Eye (tissue), 1 donor: ENCODE data around the gene COL13A1.

Experiments
- DNase-seq: peaks from one replicate; pipeline ENCODE4 v3.0.0-alpha.2; 2015

COL13A1 gene

DNA sequence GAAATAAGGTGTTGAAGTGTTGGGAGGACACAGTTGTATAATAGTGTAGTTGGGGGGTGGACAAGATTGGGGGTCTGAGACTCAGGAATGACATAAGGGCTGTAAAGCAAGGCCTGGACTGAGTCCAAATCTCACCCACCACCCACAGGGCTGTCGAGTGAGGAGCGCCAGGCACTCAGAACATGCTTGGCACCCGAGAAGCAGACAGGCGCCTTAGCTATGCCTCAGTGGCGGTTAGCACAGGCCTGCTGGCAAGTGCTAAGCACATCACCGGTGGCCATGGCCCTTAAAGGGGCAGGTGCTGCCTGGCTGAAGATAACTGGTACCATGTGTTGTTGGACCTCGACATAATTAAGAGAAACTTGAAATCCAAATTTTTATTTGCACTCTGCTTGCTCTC lies 90.7 kb downstream of the COL13A1 start:
- DNase-seq, result no peak

DNA sequence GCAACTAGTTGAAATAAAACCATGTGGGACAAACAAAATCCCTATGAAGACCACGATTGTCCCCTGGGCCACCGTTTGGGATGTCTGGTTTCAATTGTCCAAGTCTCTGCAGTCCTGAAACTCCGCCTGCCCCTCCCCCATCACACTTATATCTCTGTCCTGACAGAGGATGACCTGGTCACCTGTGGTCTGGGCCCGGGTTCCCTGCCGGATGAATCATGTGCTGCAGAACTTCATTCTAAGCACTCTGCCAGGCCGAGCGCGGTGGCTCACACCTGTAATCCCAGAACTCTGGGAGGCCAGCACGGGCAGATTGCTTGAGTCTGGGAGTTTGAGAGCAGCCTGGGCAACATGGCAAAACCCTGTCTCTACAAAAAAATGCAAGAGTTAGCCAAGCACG lies 91.1 kb downstream of the COL13A1 start:
- no peak for DNase-seq

DNA sequence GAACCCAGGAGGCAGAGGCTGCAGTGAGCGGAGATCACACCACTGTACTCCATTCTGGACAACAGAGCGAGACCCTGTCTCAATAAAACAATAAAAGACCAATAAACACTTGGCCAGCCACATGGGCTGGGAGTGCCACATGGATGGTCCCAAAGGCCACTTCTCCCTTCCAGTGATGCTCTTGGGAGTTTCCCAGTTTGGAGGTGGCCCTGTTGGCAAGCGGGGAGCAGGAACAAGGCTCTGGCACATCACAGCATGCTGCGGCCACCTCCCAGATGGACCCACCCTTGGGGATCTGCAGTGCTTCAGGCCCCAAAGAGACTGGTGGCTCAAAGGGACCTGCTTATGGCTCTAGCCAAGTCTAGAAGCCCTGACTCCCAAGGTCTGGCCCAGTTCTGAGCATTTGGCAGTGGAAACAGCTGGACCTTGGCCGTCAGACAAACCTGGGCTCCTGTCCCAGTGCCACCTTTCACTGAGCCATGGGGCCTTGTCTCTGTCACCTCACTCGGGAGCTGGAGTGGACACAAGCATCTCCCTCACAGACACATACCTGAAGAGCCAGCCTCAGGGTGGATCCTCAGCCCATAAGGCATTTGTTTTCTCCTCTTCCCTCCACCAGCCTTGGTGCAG lies 91.7 kb downstream of the COL13A1 start:
- no peak for DNase-seq

DNA sequence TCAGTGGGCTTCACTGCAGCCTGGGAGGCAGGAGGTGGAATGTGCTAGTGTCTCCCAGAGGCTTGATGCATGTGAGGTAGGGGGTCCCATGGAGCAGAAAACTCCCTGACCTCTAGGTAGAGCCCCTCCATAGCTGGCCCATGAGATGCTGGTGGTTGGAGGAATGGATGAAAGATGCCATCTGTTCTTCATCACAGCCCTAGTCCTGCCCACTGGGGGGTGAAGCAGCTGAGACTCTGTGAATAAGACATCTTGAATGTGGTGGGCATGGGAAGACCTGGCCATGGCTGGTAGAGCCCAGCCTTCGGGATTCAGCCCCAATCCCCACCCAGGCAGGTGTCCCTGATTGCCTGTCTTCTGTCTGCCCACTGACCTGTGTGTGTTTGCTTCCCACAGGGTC lies 92.5 kb downstream of the COL13A1 start:
- no peak for DNase-seq

DNA sequence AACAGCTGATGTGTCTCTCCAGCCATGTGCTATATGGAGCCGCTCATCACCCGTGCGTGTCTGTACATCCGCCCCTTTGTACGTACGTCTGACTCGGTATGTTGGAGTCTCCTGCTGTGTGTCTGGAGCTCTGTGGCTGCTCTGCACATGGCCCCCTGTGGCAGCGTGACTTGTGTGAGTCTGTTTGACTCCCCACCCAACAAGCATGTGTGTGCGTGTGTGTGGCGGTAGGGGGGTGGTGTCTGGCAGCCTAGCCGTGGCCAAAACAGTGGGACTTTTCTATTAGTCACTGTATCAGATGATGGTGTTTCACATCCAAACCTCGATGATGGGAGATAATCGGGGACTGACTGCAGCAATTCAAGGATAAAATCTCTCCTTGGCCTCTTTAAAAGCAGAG lies 94.1 kb downstream of the COL13A1 start:
- peak; percentile 61 for DNase-seq

DNA sequence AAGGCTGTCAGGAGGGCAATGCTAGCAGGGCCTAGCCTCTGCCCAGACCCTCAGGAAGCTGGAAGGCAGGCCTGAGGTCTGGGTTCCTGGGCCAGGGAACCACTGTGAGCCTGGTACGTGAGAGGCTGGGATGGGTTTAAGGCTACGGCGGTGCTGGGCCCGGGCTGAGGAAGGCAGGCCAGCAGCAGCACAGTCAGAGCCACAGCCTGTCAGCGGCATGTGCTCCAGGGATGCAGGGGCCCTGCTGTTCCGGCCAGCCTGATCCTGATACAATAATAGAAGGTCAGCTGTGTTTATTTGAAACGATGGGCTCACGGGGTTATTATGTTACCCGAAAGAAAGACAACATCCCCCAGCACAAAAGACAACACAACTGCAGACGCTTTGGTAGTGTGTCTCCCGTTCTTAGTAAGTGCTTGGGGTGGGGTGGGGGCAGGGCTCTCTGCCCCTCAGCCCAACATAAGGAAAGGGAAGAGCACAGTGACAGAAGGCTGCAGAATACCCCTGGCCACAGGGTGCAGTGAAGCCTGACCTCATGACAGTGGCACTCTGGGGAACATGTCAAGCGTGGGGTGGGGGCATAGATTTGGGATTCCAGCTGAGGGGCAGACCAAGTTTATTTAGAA lies 95.0 kb downstream of the COL13A1 start:
- DNase-seq, result peak; percentile 72

DNA sequence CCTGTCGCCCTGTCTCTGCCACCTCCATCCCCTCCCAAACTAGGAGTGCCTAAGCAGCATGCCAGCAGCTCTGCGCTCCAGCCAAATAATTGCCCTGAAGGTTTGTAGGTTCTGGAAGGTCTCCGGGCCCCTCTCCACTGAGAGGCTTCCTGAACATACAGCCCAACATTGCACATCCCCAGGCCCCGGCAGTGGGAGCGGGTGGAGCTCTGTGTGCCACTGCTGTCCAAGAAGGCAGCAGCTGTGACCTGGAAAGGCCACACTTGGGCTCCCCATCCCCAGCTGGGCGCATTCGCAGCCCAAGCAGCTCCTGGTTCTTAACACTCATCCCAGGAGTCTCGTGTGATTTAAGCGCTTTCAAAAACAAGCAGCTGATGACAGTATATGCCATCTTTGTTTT lies 95.7 kb downstream of the COL13A1 start:
- DNase-seq, result peak; percentile 57

DNA sequence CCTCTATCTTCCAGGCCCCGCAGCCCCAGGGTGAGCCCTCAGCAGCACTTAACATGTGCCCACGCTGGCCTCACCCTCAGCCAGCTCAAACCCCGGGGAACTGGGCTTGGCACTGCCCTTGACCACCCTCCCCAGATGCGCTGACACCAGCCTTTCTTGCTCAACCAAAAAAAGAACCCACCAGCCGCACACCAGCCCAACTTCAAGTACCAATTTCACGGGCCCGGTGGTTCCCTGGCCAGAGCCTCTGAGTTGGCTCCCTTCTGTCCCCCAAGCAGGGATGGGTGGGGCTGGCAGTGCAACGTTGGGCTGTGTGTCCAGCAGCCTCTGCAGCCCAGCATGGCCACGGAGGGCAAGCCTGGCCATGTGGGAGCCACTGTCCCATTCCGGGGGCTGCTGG lies 96.3 kb downstream of the COL13A1 start:
- no peak for DNase-seq

DNA sequence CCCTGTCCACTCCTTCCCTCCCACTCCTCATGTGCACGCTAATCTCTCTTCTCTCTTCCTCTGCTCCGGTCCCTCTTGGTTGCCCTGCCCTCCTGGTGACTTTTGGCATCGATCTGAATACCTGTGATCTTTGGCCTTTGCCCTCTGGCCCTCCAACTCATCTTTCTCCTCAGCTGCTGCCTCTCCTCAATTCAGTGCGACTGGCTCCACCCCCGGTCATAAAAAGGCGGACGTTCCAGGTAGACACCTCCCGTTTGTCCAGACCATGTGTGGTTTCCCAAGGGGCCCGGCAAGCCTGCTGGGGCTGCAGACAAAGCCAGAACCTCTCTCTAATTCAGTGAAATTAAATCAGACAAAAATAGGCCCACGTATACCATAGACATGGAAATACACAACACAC lies 96.8 kb downstream of the COL13A1 start:
- no peak for DNase-seq

DNA sequence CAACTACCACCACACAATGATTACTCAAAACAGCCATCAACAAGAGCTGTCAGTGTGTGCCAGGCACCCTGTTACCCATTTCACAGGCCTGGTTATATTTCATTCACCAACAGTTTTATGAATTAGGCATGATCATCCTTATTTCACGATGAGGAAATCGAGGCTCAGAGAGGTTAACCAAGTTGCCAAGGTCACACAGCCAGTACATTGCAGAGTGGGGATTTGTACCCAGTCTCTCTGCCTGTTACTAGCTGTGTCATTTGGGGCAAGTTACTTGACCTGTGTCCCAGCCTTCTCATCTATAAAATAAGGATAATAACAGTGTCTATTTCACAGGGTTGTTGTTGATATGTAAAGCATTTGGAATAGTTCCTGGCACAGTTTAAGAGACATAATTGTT lies 97.2 kb downstream of the COL13A1 start:
- no peak for DNase-seq

DNA sequence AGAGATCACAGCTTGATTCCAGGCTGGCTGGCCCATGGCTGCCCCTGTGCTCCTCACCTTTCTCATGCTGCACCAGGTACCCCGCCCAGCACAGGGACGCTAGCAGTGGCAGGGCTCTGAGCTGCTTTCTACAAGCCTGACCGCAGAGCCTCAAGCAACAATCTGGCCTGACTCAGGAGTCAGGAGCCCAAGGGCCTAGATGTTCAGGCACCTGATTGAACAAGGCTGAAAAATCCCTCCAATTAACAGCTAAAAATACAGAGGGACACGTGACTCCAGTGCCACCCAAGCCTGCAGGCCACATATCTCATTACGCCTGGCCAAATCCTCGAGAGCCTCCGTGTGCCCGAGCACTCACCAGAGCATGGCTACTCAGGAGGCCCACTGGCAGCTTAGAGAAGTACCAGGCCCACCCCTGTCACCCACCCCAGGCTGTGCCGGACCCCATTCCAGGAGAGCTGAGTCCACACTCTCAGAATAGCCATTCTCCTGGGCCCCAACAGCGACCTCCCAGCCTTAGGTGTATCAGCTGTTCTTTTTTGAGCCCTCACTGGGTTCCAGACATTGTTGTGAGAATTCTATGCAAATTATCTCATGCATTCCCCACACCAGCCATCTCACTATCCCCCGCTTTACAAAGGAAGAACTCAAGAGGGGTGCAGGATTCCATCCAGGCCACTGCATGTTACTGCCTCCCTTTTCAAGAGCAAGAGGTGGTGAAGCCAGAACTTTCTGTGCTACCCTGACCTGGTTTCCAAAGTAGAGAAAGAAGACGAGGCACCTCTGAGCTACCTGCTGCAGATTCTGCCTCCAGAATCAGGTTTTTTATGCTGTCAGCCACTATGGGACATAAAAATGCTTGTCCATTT lies 98.3 kb downstream of the COL13A1 start:
- DNase-seq, result no peak

DNA sequence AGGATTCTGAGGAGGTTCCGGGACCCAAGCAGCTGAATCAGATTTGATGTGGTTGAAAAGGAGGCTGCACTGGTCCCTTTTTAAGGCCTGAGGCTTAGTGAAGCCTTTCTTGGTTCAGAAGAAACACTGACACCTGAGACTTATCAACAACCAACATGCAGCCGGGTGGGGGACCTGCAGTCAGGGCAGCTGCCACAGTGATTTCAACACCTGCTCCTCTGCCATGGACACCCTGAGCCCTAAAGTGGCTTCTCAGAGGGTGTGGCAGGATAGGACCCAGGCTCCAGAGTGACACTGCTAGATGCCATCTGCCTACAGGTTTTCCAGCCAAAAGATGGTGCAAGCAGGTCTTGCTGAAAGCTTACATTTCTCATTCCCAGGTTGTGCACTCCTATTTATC lies 99.3 kb downstream of the COL13A1 start:
- DNase-seq, result no peak

DNA sequence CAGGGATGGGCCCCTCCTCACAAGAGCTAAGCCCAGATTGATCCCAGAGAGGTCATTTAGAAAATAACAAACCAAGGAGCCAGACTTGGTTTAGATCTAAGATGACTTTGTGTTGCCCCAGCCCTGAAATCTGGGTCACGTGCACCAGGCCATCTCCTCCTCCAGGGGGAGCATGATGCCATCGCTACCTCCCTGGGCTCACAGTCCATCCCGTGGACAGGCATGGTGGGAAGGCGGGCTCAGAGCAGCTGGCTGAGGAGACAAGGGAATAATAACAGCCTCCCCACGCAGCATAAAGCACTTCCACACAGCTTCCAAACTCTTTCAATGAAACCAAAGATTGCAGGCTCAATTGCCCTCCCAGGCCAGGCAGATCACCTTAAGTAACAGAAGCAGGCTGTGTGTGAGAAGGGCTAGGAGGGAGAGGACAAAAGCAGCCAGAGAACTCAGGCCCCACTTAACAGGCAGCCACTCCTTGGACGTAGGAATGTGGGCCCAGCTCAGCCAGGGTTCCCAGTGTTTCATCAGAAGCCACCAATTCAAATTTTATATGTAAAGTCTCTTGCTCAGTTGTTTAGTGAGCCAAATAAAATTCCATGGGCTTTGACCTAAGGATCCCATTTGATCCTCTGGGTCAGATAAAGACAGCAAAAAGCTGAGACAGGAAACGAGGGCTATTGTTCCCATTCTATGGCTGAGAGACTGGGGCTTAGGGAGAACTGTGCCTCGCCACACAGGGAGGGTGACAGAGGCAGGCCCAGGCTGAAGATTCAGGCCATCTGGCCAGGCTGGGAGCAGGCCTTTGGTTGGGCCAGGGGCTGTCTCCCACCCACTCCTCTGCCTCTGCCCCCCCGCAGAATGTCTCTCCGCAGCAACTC lies 100.2 kb downstream of the COL13A1 start:
- DNase-seq, result peak; percentile 89

DNA sequence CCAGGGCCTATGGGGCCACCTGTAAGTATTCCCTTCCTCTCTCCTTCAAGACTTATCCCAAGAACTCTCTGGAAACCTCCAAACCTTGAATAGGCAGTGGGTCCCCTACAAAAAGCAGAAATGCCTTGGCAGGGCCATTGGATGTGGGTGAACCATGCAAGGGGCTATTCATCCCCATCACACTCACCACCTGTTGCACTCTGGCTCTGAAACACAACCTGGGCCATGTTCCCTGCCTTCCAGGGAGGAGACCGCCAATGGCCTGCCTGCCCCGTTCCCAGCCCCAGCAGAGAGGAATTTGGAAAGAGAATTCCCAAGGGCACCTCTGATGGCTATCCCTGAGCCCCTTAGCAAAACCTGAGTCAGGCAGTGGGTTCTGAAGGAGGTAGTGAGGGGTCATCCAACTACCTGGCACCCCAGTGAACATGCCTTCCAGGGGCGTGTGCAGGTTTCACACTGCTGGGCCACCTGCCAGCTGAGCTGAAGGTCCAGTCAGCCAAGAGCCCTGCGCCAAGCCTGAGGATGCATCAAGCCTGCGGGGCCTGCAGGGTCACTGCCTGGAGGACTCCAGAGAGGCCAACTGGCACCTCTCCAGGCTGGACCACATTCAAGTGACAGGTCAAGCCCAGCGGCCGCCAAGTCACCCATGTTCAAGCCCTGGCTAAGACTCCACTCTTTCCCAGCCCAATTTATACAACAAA lies 101.3 kb downstream of the COL13A1 start:
- DNase-seq, result no peak

DNA sequence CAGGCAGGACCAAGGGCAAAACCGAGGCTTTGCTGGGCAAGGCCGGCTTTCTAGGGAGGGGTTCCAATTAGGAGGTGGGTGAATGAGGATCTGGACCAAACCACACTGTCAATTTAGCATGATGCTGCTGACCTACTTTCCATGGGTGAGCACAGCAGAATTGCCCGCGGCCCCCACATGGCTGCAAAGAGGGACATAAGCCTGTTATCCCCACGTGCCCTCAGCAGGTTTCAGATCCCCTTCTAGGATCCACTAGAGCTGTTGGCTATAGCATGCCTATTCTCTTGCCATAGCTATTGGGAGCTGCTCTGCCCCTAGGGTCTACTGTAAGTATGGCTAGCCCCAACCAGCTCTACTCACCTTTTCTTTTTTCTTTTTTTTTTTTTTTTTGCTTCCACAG lies 102.8 kb downstream of the COL13A1 start:
- peak; percentile 46 for DNase-seq

DNA sequence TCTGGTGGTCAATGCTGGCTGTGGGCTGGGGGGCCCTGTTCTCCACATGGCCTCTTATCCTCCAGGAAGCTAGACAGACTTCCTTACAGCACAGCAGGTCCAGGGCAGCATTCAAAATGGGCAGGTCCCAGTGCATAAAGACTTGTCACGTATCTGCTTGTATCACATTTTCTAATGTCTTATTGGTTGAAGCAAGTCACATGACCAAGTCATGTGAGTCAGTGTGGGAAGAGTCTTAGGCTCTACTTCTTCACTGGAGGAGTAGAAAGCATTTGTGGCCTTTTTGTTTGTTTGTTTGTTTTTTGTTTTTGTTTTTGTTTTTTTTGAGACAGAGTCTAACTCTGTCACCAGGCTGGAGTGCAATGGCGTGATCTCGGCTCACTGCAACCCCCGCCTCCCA lies 104.7 kb downstream of the COL13A1 start:
- no peak for DNase-seq

DNA sequence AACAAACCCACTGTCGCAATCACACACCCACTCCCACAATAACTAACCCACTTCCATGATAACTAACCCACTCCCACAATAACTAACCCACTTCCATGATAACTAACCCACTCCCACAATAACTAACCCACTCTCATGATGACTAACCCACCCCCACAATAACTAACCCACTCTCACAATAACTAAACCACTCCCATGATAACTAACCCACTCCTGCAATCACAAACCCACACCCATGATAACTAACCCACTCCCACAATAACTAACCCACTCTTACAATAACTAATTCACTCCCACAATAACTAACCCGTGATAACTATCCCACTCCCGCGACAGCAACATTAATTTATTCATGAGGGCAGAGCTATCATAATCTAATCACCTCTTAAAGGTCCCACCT lies 105.8 kb downstream of the COL13A1 start:
- no peak for DNase-seq

DNA sequence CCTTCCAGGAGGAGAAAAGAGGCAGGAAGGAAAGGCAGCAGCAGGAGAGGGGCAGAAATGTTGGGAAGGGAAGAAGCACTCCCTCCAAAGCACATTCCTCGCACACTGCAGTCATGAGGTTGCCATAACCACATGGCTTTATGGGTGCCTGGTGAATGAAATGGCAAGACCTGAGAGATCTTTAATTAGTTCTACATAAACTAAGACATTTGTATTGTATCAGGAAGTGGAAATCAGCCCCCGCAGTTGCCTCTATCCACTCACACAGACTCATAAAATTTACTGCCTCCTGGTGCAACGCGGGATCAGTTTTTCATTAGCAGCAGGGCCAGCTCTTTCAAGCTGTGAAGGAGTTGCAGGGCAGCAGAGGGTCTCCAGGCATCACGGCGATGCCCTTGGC lies 106.4 kb downstream of the COL13A1 start:
- DNase-seq, result no peak

DNA sequence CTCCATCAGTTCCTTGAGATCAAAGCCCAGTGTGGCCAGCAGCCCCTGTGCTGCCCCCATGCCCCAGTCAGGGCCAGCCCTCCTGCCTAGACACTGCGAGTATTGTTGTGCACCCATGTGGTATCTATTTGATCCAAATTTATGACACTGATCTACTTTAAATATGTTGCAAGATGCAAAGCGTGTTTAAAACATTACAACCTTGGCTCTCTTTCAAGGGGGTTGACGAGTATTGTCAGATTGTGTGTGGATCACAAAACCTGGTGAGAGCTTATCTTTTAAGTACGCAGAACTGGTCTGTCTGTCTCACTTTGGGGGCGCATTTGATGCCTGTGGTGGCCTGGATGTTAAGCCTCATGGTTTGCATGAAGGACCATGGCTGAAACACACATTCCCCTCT lies 108.9 kb downstream of the COL13A1 start:
- DNase-seq, result peak; percentile 37

DNA sequence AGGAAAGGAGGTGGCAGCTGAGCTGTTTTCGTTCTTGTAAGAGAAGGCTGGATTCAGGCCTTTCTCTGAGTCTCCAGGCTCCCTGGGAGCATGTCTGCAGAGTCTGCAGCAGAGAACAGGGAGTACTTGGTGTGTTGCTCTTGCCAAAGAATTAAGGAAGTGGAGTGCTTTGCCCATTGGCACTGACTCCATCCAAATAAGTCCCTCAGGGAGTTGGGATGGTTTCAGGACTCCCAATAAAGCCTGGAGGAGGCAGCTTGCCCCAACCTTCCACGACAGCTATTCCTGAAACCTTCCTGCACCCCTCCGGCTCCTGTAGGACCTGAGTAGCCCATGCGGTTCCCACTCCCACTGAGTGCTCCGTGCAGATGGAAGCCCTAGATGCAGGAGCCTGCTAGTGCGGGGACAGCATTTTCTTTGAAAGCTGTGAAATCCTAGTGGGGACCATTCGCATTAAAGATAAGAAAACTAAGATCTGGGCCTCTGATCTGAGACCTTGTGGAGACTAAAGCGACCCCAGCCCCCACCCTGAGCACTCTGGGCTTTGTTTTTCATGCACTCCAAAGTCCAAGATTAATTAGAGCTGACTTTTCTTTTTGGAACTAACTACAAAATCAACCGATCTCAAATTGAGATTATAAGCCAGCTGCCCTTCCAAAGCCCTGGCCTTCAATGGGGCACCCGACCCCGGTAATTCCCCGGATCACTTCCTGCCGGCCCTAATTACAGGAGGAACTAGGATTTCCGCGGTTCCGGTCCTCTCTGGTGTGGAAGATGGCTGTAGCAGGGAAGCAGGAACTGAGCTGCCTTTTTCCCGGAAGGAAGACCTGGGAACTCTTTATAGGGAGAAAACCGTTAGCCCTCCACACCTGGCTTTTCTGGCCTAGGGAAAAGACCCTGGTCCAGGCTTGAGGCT lies 110.2 kb downstream of the COL13A1 start:
- DNase-seq, result peak; percentile 66

DNA sequence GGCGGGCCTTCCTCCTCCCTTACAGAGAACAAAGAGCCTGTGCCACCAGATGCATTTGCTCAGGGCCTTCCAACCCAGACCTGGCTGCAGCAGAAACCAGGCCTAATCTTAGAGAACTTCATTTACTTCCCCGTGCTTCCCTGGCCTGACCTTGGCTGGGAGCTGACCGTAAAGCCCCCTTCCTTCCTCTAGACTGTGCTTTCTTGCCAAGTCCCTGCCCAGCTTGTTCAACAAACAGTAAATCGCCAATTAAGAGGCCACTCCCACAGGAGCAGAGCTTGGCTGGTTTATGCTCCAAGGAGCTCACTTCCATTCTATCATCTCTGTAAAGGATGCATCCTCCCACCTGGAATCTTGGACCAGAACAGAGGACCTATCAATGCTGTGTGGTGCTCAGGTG lies 110.9 kb downstream of the COL13A1 start:
- DNase-seq, result peak; percentile 75
